PC-9 (cell line): Measurements from ENCODE around the gene CEACAM21. TPM values are rescaled to one million over a fixed set of nuclear protein-coding genes. Genes with fewer than 3 reads are reported as not detected.

ENCODE experiments used
- BruUV-seq: library from RNA; stranded (reverse); fragments of 400-500 nt; replicated peaks from 2 replicates; lab custom pipeline; 2021; lab: Mats Ljungman, UMichigan
- CTCF ChIA-PET: fragments of 300-600 bp; sonication (Branson Sonifier 250); formaldehyde crosslinking; loops from one replicate; lab custom pipeline; 2022; ENCODE audit warnings: antibody characterized with exemption; lab: Charles Lee
- POLR2A ChIA-PET: fragments of 300-600 bp; sonication (Branson Sonifier 250); formaldehyde crosslinking; loops from one replicate; lab custom pipeline; 2022; ENCODE audit warnings: antibody characterized with exemption; ENCODE audit not compliant: unreplicated experiment; lab: Charles Lee
- DNase-seq, 2 experiments: peaks; one replicate each; pipeline versions ENCODE4 v3.0.0 to v3.0.0-alpha.2; 2015 to 2022; ENCODE audit warnings: mixed read lengths in 1 of 2
- H2AFZ ChIP-seq: fragments of 200-600 bp; sonication (generic); 2 replicates; pipeline ENCODE4 v1.8.1; 2017; ENCODE audit warnings: antibody characterized with exemption
- H3F3A ChIP-seq: fragments of 200-600 bp; sonication (generic); 2 replicates; pipeline ENCODE4 v1.8.1; 2017; ENCODE audit warnings: antibody characterized with exemption, mild to moderate bottlenecking, low read depth; ENCODE audit not compliant: insufficient read depth
- H3K27ac ChIP-seq: fragments of 200-600 bp; sonication (generic); 2 replicates; pipeline ENCODE4 v1.6.1; 2016; ENCODE audit warnings: mixed run types
- H3K27me3 ChIP-seq: fragments of 200-600 bp; sonication (generic); 2 replicates; pipeline ENCODE4 v1.6.1; 2016; ENCODE audit warnings: low read depth, mixed run types; ENCODE audit not compliant: insufficient read depth
- H3K36me3 ChIP-seq: fragments of 200-600 bp; sonication (generic); 2 replicates; pipeline ENCODE4 v1.6.1; 2016; ENCODE audit warnings: low read depth, mixed run types
- H3K4me1 ChIP-seq: fragments of 200-600 bp; sonication (generic); replicated peaks from 2 replicates; pipeline ENCODE4 v1.6.1; 2016; ENCODE audit warnings: mixed run types; ENCODE audit not compliant: insufficient read depth
- H3K4me2 ChIP-seq: fragments of 200-600 bp; sonication (generic); 2 replicates; pipeline ENCODE4 v1.6.1; 2017; ENCODE audit warnings: mixed run types
- H3K4me3 ChIP-seq: fragments of 200-600 bp; sonication (generic); 2 replicates; pipeline ENCODE4 v1.6.1; 2016; ENCODE audit warnings: mixed run types
- H3K79me2 ChIP-seq: fragments of 200-600 bp; sonication (generic); 2 replicates; pipeline ENCODE4 v1.6.1; 2017; ENCODE audit warnings: low read depth, mixed run types
- H3K9me2 ChIP-seq: fragments of 200-600 bp; sonication (generic); 2 replicates; pipeline ENCODE4 v1.8.1; 2017; ENCODE audit warnings: mild to moderate bottlenecking; ENCODE audit not compliant: insufficient read depth
- H3K9me3 ChIP-seq: fragments of 200-600 bp; sonication (generic); 2 replicates; pipeline ENCODE4 v1.8.1; 2016; ENCODE audit warnings: low read depth; ENCODE audit not compliant: insufficient read depth
- H4K20me1 ChIP-seq: fragments of 200-600 bp; sonication (generic); 2 replicates; pipeline ENCODE4 v1.8.1; 2017; ENCODE audit not compliant: insufficient read depth
- CTCF ChIP-seq: fragments of 200-600 bp; sonication (generic); conservative IDR thresholded peaks from 2 replicates; pipeline ENCODE4 v1.6.1; 2017; ENCODE audit warnings: mixed run types, antibody characterized with exemption, mild to moderate bottlenecking, moderate library complexity
- EZH2 ChIP-seq: fragments of 200-600 bp; sonication (generic); IDR thresholded peaks from 2 replicates; pipeline ENCODE4 v1.8.0; 2017; ENCODE audit warnings: antibody characterized with exemption, low read depth
- intact Hi-C: fragments of 100-400 bp; cut with micrococcal nuclease; formaldehyde crosslinking; loops from one replicate; pipeline ENCODE4 v1.10.0; 2022; ENCODE audit not compliant: unreplicated experiment
- total RNA-seq: library from RNA; stranded (reverse); gene quantifications from 2 replicates; pipeline ENCODE4 v1.2.3, GENCODE V29; 2021

CEACAM21 gene
- total RNA-seq, 1 experiment from 2014 or later: not detected

- H3K4me2 ChIP-seq: no peak overlapping the region
- no peak overlapping the region for H3K27ac ChIP-seq
- no TSS peak for BruUV-seq
- no peak overlapping the region for H3K4me3 ChIP-seq
- peak in 1 of 2 experiments; percentile 69 for DNase-seq
- no peaks in the 10 kb centered on the region for H3K4me1 ChIP-seq
- H3K9me2 ChIP-seq: no peaks in the 10 kb centered on the region
- H2AFZ ChIP-seq: no peak overlapping the region
- TF ChIP-seq CTCF: peak; percentile 93
- no peak for TF ChIP-seq EZH2
- no peaks in the 10 kb centered on the region for H3K79me2 ChIP-seq
- H3F3A ChIP-seq: no peaks in the 10 kb centered on the region
- H3K36me3 ChIP-seq: no peaks in the 10 kb centered on the region
- H4K20me1 ChIP-seq: no peaks in the 10 kb centered on the region
- intact Hi-C loops: loop anchor here (1.0 to 10.0 kb wide), 4 partner anchors 121 to 906 kb away; no protein-coding TSS in a partner anchor
- peaks cover 57% of the 10 kb centered on the region for H3K27me3 ChIP-seq
- no peaks in the 10 kb centered on the region for H3K9me3 ChIP-seq
- ChIA-PET POLR2A (no interaction called here), CTCF (interaction anchor here (0.5 to 0.6 kb wide), 2 partner anchors 287 to 1090 kb away, joined by 3 to 6 read pairs; no protein-coding TSS in a partner anchor)
These were observed 5.3 kb upstream of the CEACAM21 start for GRCh38 chr19:41570639-41571112.

- BruUV-seq: no TSS peak
These were observed 1.3 kb downstream of the CEACAM21 start for GRCh38 chr19:41577144-41577830.

GRCh38 chr19:41577833-41578232, 1.9 kb downstream of the CEACAM21 start:
- BruUV-seq: no TSS peak
- Histone ChIP-seq H3K4me2 (no peak overlapping the region), H3K27ac (no peak overlapping the region), H2AFZ (no peak overlapping the region), H3K4me1 (no peaks in the 10 kb centered on the region), H3K27me3 (peaks cover 34% of the 10 kb centered on the region), H3K9me2 (no peaks in the 10 kb centered on the region), H3K4me3 (no peak overlapping the region), H3K36me3 (no peaks in the 10 kb centered on the region), H3F3A (no peaks in the 10 kb centered on the region), H3K9me3 (peaks cover under 1% of the 10 kb centered on the region; the same call in 1 of the 2 replicates), H4K20me1 (no peaks in the 10 kb centered on the region), H3K79me2 (no peaks in the 10 kb centered on the region)
- intact Hi-C loops: loop anchor here (10.0 kb wide), 3 partner anchors 253 to 913 kb away; no protein-coding TSS in a partner anchor
- ChIA-PET POLR2A (no interaction called here), CTCF (interaction anchor here (0.7 kb wide), 1 partner anchor 310 kb away, joined by 7 read pairs; no protein-coding TSS in a partner anchor)
- no peak for DNase-seq
- TF ChIP-seq CTCF (no peak), EZH2 (no peak)

More at GRCh38 chr19:41577144-41577830, 1.3 kb downstream of the CEACAM21 start:
- Histone ChIP-seq H3K4me3 (no peak overlapping the region), H3K36me3 (no peaks in the 10 kb centered on the region), H3K79me2 (no peaks in the 10 kb centered on the region), H3K9me2 (no peaks in the 10 kb centered on the region), H3K4me2 (no peak overlapping the region), H3K9me3 (no peaks in the 10 kb centered on the region), H3K27ac (no peak overlapping the region), H3K27me3 (peaks cover 37% of the 10 kb centered on the region), H2AFZ (no peak overlapping the region), H3F3A (no peaks in the 10 kb centered on the region), H3K4me1 (no peaks in the 10 kb centered on the region), H4K20me1 (no peaks in the 10 kb centered on the region)
- intact Hi-C loops: loop anchor here (10.0 kb wide), 3 partner anchors 252 to 912 kb away; no protein-coding TSS in a partner anchor
- no peak for DNase-seq
- TF ChIP-seq CTCF: no peak
- no peak for TF ChIP-seq EZH2
- ChIA-PET CTCF (no interaction called here), POLR2A (no interaction called here)
